ENCODE measurements around the gene ULK3.
A peak's percentile ranks its signal among the peaks of the same experiment; 100 is the strongest.

Gene ULK3

GRCh38 chr15:74854453-74855022, 11.6 kb upstream of the ULK3 start:
- TF ChIP-seq CTCF (IDR thresholded peaks at IDR 0.05; ENCODE audit: extremely low read depth, missing control alignments), result no peak

GRCh38 chr15:74851960-74852359, 9.0 kb upstream of the ULK3 start:
- TF ChIP-seq CTCF (IDR thresholded peaks at IDR 0.05; ENCODE audit: extremely low read depth, missing control alignments), result no peak
- DNase-seq (ENCODE audit: low spot score), result no peak

More at GRCh38 chr15:74854453-74855022, 11.6 kb upstream of the ULK3 start:
- DNase-seq (ENCODE audit: low spot score), result no peak

DNA sequence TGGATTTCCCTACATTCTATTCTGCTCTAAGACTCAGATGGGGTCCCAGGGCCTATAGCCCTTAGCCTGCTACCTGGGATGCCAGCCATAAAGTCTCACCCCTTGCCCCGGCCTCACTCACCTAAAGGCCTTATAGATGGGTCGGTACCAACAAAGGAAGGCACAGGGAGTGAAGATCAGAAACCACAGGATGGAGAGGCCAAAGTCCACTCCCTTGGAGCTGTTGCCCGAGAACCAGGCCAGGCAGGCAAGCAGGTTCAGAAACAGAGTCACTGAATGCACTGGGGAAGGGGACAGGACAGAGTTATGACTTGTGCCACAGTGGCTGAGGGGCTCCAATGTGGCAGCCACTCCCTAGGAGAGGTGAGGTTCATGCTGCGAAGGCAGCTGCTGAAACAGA, 7.4 kb upstream of the ULK3 start:
- no peak for TF ChIP-seq CTCF (IDR thresholded peaks at IDR 0.05; ENCODE audit: extremely low read depth, missing control alignments)
- no peak for DNase-seq (ENCODE audit: low spot score)

- no peak for TF ChIP-seq CTCF (IDR thresholded peaks at IDR 0.05; ENCODE audit: extremely low read depth, missing control alignments)
- no peak for DNase-seq (ENCODE audit: low spot score)
Measured at GRCh38 chr15:74847432-74847831, 4.5 kb upstream of the ULK3 start.

DNA sequence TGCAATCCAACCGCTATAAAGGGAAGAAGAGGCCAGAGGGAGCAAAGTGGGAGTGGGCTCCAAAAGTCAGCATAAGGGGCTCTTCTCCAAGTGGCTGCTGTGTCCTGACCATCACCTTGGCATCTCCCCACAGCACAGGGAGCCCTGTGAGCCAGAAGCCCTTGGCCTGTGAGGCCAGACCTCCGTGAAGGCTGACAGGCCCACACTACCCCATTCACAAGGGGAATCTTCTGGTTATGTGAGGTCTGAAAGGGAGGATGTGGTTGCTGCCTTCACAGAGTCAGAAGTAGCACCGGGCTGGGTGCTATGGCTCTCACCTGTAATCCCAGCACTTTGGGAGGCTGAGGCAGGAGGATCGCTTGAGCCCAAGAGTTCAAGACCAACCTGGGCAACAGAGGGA, 2.6 kb upstream of the ULK3 start:
- DNase-seq (ENCODE audit: low spot score), result peak; percentile 12
- TF ChIP-seq CTCF (IDR thresholded peaks at IDR 0.05; ENCODE audit: extremely low read depth, missing control alignments), result no peak

GRCh38 chr15:74845208-74845568, 2.2 kb upstream of the ULK3 start:
- TF ChIP-seq CTCF (IDR thresholded peaks at IDR 0.05; ENCODE audit: extremely low read depth, missing control alignments), result no peak
- no peak for DNase-seq (ENCODE audit: low spot score)

GRCh38 chr15:74844319-74845207, 1.6 kb upstream of the ULK3 start:
- DNase-seq (ENCODE audit: low spot score), result peak; percentile 12
- TF ChIP-seq CTCF (IDR thresholded peaks at IDR 0.05; ENCODE audit: extremely low read depth, missing control alignments), result no peak

Data from GM20000 (cell line).